C4-2B (cell line): Measurements from ENCODE around the gene BCKDK.

ENCODE experiments used
- H3K27ac ChIP-seq: fragments of 450-650 bp; 2 replicates; pipeline ENCODE4 v1.5.1; 2017
- CTCF ChIP-seq: fragments of 450-650 bp; conservative IDR thresholded peaks from 2 replicates; pipeline ENCODE4 v1.5.1; 2017; ENCODE audit warnings: mild to moderate bottlenecking
- ZFX ChIP-seq: fragments of 450-650 bp; IDR thresholded peaks from 2 replicates; pipeline ENCODE4 v1.6.1; 2017

BCKDK gene

GRCh38 chr16:31076319-31076718 is 31.9 kb upstream of the BCKDK start:
- TF ChIP-seq ZFX = no peak
- no peak for TF ChIP-seq CTCF
- no peak overlapping the region for H3K27ac ChIP-seq

- H3K27ac ChIP-seq = no peak overlapping the region
- TF ChIP-seq ZFX = no peak
- no peak for TF ChIP-seq CTCF
Observed at GRCh38 chr16:31077024-31077423, 31.2 kb upstream of the BCKDK start.

- TF ChIP-seq CTCF (no peak), ZFX (no peak)
- no peak overlapping the region for H3K27ac ChIP-seq
Observed at GRCh38 chr16:31077592-31078396, 30.4 kb upstream of the BCKDK start.

GRCh38 chr16:31078597-31079341 is 29.4 kb upstream of the BCKDK start:
- no peak overlapping the region for H3K27ac ChIP-seq
- no peak for TF ChIP-seq CTCF
- no peak for TF ChIP-seq ZFX

GRCh38 chr16:31079342-31079944 is 28.7 kb upstream of the BCKDK start:
- no peak for TF ChIP-seq ZFX
- no peak for TF ChIP-seq CTCF
- no peak overlapping the region for H3K27ac ChIP-seq

GRCh38 chr16:31080035-31080629 is 28.1 kb upstream of the BCKDK start:
- TF ChIP-seq ZFX (no peak), CTCF (no peak)
- no peak overlapping the region for H3K27ac ChIP-seq
